ENCODE measurements around the gene RSPH1. TPM values are rescaled to one million over a fixed set of nuclear protein-coding genes. Genes with fewer than 3 reads are reported as not detected.

Gene RSPH1
- total and polyA plus RNA-seq, 7 donors = 0.08 to 0.29 TPM; not detected in 5

- H3K9me3 ChIP-seq = no peaks in the 10 kb centered on the region
- H3K4me1 ChIP-seq = no peaks in the 10 kb centered on the region
- TF ChIP-seq CTCF (IDR thresholded peaks at IDR 0.05) = no peak
- DNase-seq (no peak), ATAC-seq (no peak)
- H3K4me3 ChIP-seq = no peak overlapping the region
- no peaks in the 10 kb centered on the region for H3K36me3 ChIP-seq (ENCODE audit: insufficient read depth in 1 of 2, low read depth in 1 of 2)
- WGBS, 3 donors = 59 to 85% (median 62%) methylated on average over 3 of the region's 3 CpGs
- H3K27ac ChIP-seq = no peak overlapping the region
- H3K27me3 ChIP-seq (ENCODE audit: insufficient read depth in 3 of 3, low read length in 2 of 3) = peaks cover 0 to 30% (median 2%) of the 10 kb centered on the region in 3 donors
- intact Hi-C loops (cut with DNase I) = loop anchor here in 1 of 2 donors (10.0 kb wide), 1 partner anchor 304 kb away; no protein-coding TSS in a partner anchor
These were observed 47.3 kb downstream of the RSPH1 start for GRCh38 chr21:42448686-42449085.

GRCh38 chr21:42447732-42448131 lies 48.3 kb downstream of the RSPH1 start:
- no peak for TF ChIP-seq CTCF (IDR thresholded peaks at IDR 0.05)
- WGBS, 3 donors = 90 to 93% (median 92%) methylated on average over 10 of the region's 10 CpGs
- H3K9me3 ChIP-seq = no peaks in the 10 kb centered on the region
- H3K36me3 ChIP-seq (ENCODE audit: insufficient read depth in 1 of 2, low read depth in 1 of 2) = no peaks in the 10 kb centered on the region
- peaks cover 0 to 26% (median 2%) of the 10 kb centered on the region in 3 donors for H3K27me3 ChIP-seq (ENCODE audit: insufficient read depth in 3 of 3, low read length in 2 of 3)
- ATAC-seq = no peak
- intact Hi-C loops (cut with DNase I) = loop anchor here in 1 of 2 donors (10.0 kb wide), 1 partner anchor 303 kb away; no protein-coding TSS in a partner anchor
- no peak overlapping the region for H3K4me3 ChIP-seq
- H3K27ac ChIP-seq = no peak overlapping the region
- H3K4me1 ChIP-seq = no peaks in the 10 kb centered on the region
- DNase-seq = no peak

GRCh38 chr21:42447182-42447581 lies 48.8 kb downstream of the RSPH1 start:
- H3K27ac ChIP-seq = no peak overlapping the region
- ATAC-seq = no peak
- intact Hi-C loops (cut with DNase I) = loop anchor here in 1 of 2 donors (10.0 kb wide), 1 partner anchor 302 kb away; no protein-coding TSS in a partner anchor
- H3K4me1 ChIP-seq = no peaks in the 10 kb centered on the region
- WGBS, 3 donors = 45 to 57% (median 50%) methylated on average over 14 of the region's 14 CpGs
- H3K4me3 ChIP-seq = no peak overlapping the region
- H3K27me3 ChIP-seq (ENCODE audit: insufficient read depth in 3 of 3, low read length in 2 of 3) = peaks cover 0 to 20% (median 2%) of the 10 kb centered on the region in 3 donors
- H3K36me3 ChIP-seq (ENCODE audit: insufficient read depth in 1 of 2, low read depth in 1 of 2) = no peaks in the 10 kb centered on the region
- no peak for TF ChIP-seq CTCF (IDR thresholded peaks at IDR 0.05)
- no peak for DNase-seq
- no peaks in the 10 kb centered on the region for H3K9me3 ChIP-seq

- no peaks in the 10 kb centered on the region for H3K4me1 ChIP-seq
- TF ChIP-seq CTCF (IDR thresholded peaks at IDR 0.05) = no peak
- no peak overlapping the region for H3K27ac ChIP-seq
- WGBS, 3 donors = 83 to 89% (median 87%) methylated on average over 4 of the region's 4 CpGs
- DNase-seq (no peak), ATAC-seq (no peak)
- no peak overlapping the region for H3K4me3 ChIP-seq
- intact Hi-C loops (cut with DNase I) = loop anchor here in 1 of 2 donors (10.0 kb wide), 1 partner anchor 302 kb away; no protein-coding TSS in a partner anchor
- H3K36me3 ChIP-seq (ENCODE audit: insufficient read depth in 1 of 2, low read depth in 1 of 2) = no peaks in the 10 kb centered on the region
- H3K9me3 ChIP-seq = no peaks in the 10 kb centered on the region
- H3K27me3 ChIP-seq (ENCODE audit: insufficient read depth in 3 of 3, low read length in 2 of 3) = peaks cover 0 to 19% (median 2%) of the 10 kb centered on the region in 3 donors
These were observed 49.5 kb downstream of the RSPH1 start for GRCh38 chr21:42446531-42446930.

GRCh38 chr21:42445311-42445710 lies 50.7 kb downstream of the RSPH1 start:
- no peak for DNase-seq
- no peaks in the 10 kb centered on the region for H3K4me1 ChIP-seq
- H3K27me3 ChIP-seq (ENCODE audit: insufficient read depth in 3 of 3, low read length in 2 of 3) = peaks cover 0 to 19% (median 2%) of the 10 kb centered on the region in 3 donors
- H3K9me3 ChIP-seq = no peaks in the 10 kb centered on the region
- no peak overlapping the region for H3K27ac ChIP-seq
- no peaks in the 10 kb centered on the region for H3K36me3 ChIP-seq (ENCODE audit: insufficient read depth in 1 of 2, low read depth in 1 of 2)
- no peak overlapping the region for H3K4me3 ChIP-seq
- no peak for ATAC-seq
- WGBS, 3 donors = 79 to 86% (median 80%) methylated on average over 7 of the region's 7 CpGs
- intact Hi-C loops (cut with DNase I) = loop anchor here in 1 of 2 donors (10.0 kb wide), 1 partner anchor 301 kb away; no protein-coding TSS in a partner anchor
- no peak for TF ChIP-seq CTCF (IDR thresholded peaks at IDR 0.05)
